Mammary epithelial cell (primary cell): ENCODE measurements around the gene LRRC74A.

Source experiments
- CTCF ChIP-seq, 2 donors: IDR thresholded peaks in 1 of 2; conservative IDR thresholded peaks in 1 of 2; 2 replicates each; pipeline ENCODE4 v1.5.1; 2011 to 2012; ENCODE audit warnings: inconsistent platforms in 2 of 2, low read length in 2 of 2, mild to moderate bottlenecking in 2 of 2, control low read depth in 1 of 2, low read depth in 1 of 2; ENCODE audit not compliant: insufficient read depth in 1 of 2; ENCODE audit errors: extremely low read depth in 1 of 2
- EZH2 ChIP-seq: IDR thresholded peaks from 2 replicates; pipeline ENCODE4 v1.6.1; 2012; ENCODE audit warnings: low read length, inconsistent platforms, borderline replicate concordance

GRCh38 chr14:76778546-76779215 lies 47.5 kb upstream of the LRRC74A start:
- no peak for TF ChIP-seq CTCF (conservative IDR thresholded peaks at IDR 0.05 in 1 of 2, IDR thresholded peaks at IDR 0.05 in 1 of 2; ENCODE audit: extremely low read depth in 1 of 2, insufficient read depth in 1 of 2, low read depth in 1 of 2, low read length in 2 of 2)
- no peak for TF ChIP-seq EZH2
